Endothelial cell of hepatic sinusoid (primary cell): ENCODE data around the gene GPR35.

Experiments used
- in situ Hi-C: cut with HindIII; loops from 2 replicates; pipeline ENCODE4 v1.10.0; 2017; ENCODE audit warnings: low sequenced_read_pairs

GPR35 gene

GRCh38 chr2:240622060-240622411 is 3.2 kb upstream of the GPR35 start:
- in situ Hi-C loops, result no loop called here

- in situ Hi-C loops, result no loop called here
Observed at GRCh38 chr2:240622531-240623235, 2.6 kb upstream of the GPR35 start.

- in situ Hi-C loops, result no loop called here
Observed at GRCh38 chr2:240623531-240624010, 1.7 kb upstream of the GPR35 start.

- in situ Hi-C loops, result no loop called here
Observed at GRCh38 chr2:240624011-240624949, 1.0 kb upstream of the GPR35 start.

GRCh38 chr2:240626531-240627300 is 1.4 kb downstream of the GPR35 start:
- in situ Hi-C loops, result no loop called here

GRCh38 chr2:240627736-240628506 is 2.6 kb downstream of the GPR35 start:
- in situ Hi-C loops, result no loop called here

- in situ Hi-C loops, result no loop called here
Observed at GRCh38 chr2:240628507-240628807, 3.2 kb downstream of the GPR35 start.

- in situ Hi-C loops, result no loop called here
Observed at GRCh38 chr2:240628808-240629618, 3.7 kb downstream of the GPR35 start.

- in situ Hi-C loops, result no loop called here
Observed at GRCh38 chr2:240629619-240629967, 4.3 kb downstream of the GPR35 start.

GRCh38 chr2:240629968-240630770 is 4.9 kb downstream of the GPR35 start:
- in situ Hi-C loops, result no loop called here

GRCh38 chr2:240630771-240631547 is 5.7 kb downstream of the GPR35 start:
- in situ Hi-C loops, result no loop called here

- in situ Hi-C loops, result no loop called here
Observed at GRCh38 chr2:240631548-240632305, 6.4 kb downstream of the GPR35 start.

- in situ Hi-C loops, result no loop called here
Observed at GRCh38 chr2:240632306-240632721, 7.0 kb downstream of the GPR35 start.

GRCh38 chr2:240635121-240635997 is 10.1 kb downstream of the GPR35 start:
- in situ Hi-C loops, result no loop called here

GRCh38 chr2:240635998-240636547 is 10.8 kb downstream of the GPR35 start:
- in situ Hi-C loops, result no loop called here

GRCh38 chr2:240636563-240637115 is 11.4 kb downstream of the GPR35 start:
- in situ Hi-C loops, result no loop called here
